Caco-2 (cell line): ENCODE measurements around the gene RAB36. TPM values are rescaled to one million over a fixed set of nuclear protein-coding genes. Genes with fewer than 3 reads are reported as not detected.

ENCODE experiments used
- BruUV-seq: library from RNA; stranded (reverse); fragments of 400-500 nt; replicated peaks from 2 replicates; lab custom pipeline; 2021; lab: Mats Ljungman, UMichigan
- CTCF ChIA-PET: fragments of 300-600 bp; sonication (Branson Sonifier 250); formaldehyde crosslinking; loops from one replicate; lab custom pipeline; 2022; ENCODE audit warnings: antibody characterized with exemption; lab: Charles Lee
- POLR2A ChIA-PET: fragments of 300-600 bp; sonication (Branson Sonifier 250); formaldehyde crosslinking; loops from one replicate; lab custom pipeline; 2022; ENCODE audit warnings: antibody characterized with exemption; lab: Charles Lee
- DNase-seq, 2 experiments: peaks; one replicate each; pipeline versions ENCODE4 v3.0.0 to v3.0.0-alpha.2; 2020 to 2022
- H3K27me3 ChIP-seq: replicated peaks from 2 replicates; pipeline ENCODE4 v1.6.0; 2011; ENCODE audit warnings: low read length; ENCODE audit not compliant: control insufficient read depth, insufficient read depth
- H3K36me3 ChIP-seq: 2 replicates; pipeline ENCODE4 v1.5.1; 2011; ENCODE audit warnings: low read length; ENCODE audit not compliant: control insufficient read depth, insufficient read depth
- H3K4me1 ChIP-seq: fragments of 250-450 bp; sonication (Bioruptor Pico); 2 replicates; pipeline ENCODE4 v1.5.1; 2020; ENCODE audit warnings: mild to moderate bottlenecking
- H3K4me3 ChIP-seq: 2 replicates; pipeline ENCODE4 v1.5.1; 2011; ENCODE audit warnings: low read depth, mild to moderate bottlenecking, control low read depth, low read length
- H3K9me3 ChIP-seq: fragments of 250-450 bp; sonication (Bioruptor Pico); 2 replicates; pipeline ENCODE4 v1.5.1; 2020; ENCODE audit warnings: mild to moderate bottlenecking, moderate library complexity
- H3K27ac Mint-ChIP-seq: one replicate; pipeline ENCODE4 v1.8.0; 2022; ENCODE audit warnings: mixed read lengths; ENCODE audit not compliant: unreplicated experiment
- H3K27me3 Mint-ChIP-seq: one replicate; pipeline ENCODE4 v1.8.0; 2022; ENCODE audit warnings: mixed read lengths; ENCODE audit not compliant: insufficient read depth, unreplicated experiment
- H3K36me3 Mint-ChIP-seq: one replicate; pipeline ENCODE4 v1.8.0; 2022; ENCODE audit warnings: mild to moderate bottlenecking, mixed read lengths; ENCODE audit not compliant: insufficient read depth, unreplicated experiment
- H3K4me1 Mint-ChIP-seq: one replicate; pipeline ENCODE4 v1.8.0; 2022; ENCODE audit warnings: low read depth, mixed read lengths; ENCODE audit not compliant: unreplicated experiment
- H3K4me3 Mint-ChIP-seq: one replicate; pipeline ENCODE4 v1.8.0; 2022; ENCODE audit warnings: mild to moderate bottlenecking, moderate library complexity, mixed read lengths; ENCODE audit not compliant: unreplicated experiment
- H3K9me3 Mint-ChIP-seq: one replicate; pipeline ENCODE4 v1.8.0; 2022; ENCODE audit warnings: mixed read lengths; ENCODE audit not compliant: unreplicated experiment
- intact Hi-C: fragments of 100-400 bp; cut with micrococcal nuclease; formaldehyde crosslinking; loops from one replicate; pipeline ENCODE4 v1.10.0; 2022; ENCODE audit not compliant: unreplicated experiment
- total RNA-seq: library from RNA; stranded (reverse); gene quantifications from 2 replicates; pipeline ENCODE4 v1.2.3, GENCODE V29; 2022
- TF ChIP-seq, protein P1 (sequence below), 2 experiments: fragments of 200-600 bp in 1 of 2; IDR thresholded peaks; 1 replicate in 1 of 2; 2 replicates in 1 of 2; pipeline versions ENCODE4 v1.5.1 to v1.8.0; 2011 to 2022; ENCODE audit warnings: antibody characterized with exemption in 1 of 2, control low read depth in 1 of 2, inconsistent platforms in 1 of 2, low read depth in 1 of 2, low read length in 1 of 2, mild to moderate bottlenecking in 1 of 2, moderate library complexity in 1 of 2; ENCODE audit not compliant: insufficient read depth in 1 of 2, severe bottlenecking in 1 of 2, unreplicated experiment in 1 of 2

The RAB36 gene
- total RNA-seq, 1 experiment from 2014 or later = 0.52 TPM

DNA sequence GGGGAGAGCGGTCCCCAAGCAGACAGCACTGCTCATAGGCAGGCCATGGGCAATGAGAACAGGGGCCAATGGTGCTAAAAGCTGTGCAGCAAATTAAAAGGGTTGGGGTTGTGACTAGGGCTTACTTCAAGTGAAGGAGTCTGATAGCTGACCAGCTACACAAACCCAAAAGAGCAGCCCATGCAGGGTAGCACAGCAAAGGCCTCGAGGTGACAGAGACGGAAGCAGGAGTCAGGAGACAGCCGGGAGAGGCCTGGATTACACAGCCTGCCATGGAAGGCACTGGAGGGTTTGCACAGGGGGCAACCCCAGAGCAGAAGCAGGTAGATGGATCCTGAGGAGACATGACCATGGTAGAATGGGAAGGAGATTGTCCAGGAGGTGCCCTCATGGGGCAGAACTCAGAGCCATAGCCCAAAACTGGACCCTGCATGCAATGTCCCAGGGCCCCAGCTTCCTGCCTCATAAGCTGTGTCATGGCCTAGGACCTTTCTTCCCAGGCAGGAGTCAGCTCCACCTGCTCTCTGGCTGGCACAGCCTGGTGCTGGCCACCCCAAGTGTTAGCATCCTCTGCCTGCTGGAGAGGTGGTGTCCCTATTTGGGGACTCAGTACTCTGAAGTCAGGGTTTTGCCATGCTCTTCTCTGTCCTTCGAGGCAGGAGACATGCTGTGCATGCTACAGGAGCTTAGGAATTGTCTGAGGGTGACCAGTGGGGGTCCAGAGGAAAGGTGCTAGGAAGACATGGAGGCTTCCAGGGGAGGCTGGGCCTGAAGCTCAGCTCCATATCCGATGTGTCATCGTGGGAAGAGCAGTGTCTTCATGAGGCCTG, 36.8 kb upstream of the RAB36 start:
- DNase-seq = no peak
- ChIA-PET POLR2A (interaction anchor here (0.6 kb wide), 1 partner anchor 13 kb away, joined by 3 read pairs; no protein-coding TSS in a partner anchor), CTCF (no interaction called here)
- Histone ChIP-seq H3K9me3 (no peaks in the 10 kb centered on the region), H3K27me3 (no peaks in the 10 kb centered on the region), H3K4me3 (no peak overlapping the region), H3K36me3 (no peaks in the 10 kb centered on the region), H3K4me1 (no peaks in the 10 kb centered on the region)
- Mint-ChIP-seq H3K36me3 (no peaks in the 10 kb centered on the region), H3K4me3 (no peak overlapping the region), H3K9me3 (no peaks in the 10 kb centered on the region), H3K27ac (no peak overlapping the region), H3K4me1 (no peaks in the 10 kb centered on the region), H3K27me3 (no peaks in the 10 kb centered on the region)
- intact Hi-C loops = loop anchor here (10.0 kb wide), 1 partner anchor 264 kb away; no protein-coding TSS in a partner anchor
- BruUV-seq = no TSS peak
- TF ChIP-seq, protein P1, sequence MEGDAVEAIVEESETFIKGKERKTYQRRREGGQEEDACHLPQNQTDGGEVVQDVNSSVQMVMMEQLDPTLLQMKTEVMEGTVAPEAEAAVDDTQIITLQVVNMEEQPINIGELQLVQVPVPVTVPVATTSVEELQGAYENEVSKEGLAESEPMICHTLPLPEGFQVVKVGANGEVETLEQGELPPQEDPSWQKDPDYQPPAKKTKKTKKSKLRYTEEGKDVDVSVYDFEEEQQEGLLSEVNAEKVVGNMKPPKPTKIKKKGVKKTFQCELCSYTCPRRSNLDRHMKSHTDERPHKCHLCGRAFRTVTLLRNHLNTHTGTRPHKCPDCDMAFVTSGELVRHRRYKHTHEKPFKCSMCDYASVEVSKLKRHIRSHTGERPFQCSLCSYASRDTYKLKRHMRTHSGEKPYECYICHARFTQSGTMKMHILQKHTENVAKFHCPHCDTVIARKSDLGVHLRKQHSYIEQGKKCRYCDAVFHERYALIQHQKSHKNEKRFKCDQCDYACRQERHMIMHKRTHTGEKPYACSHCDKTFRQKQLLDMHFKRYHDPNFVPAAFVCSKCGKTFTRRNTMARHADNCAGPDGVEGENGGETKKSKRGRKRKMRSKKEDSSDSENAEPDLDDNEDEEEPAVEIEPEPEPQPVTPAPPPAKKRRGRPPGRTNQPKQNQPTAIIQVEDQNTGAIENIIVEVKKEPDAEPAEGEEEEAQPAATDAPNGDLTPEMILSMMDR (IDR thresholded peaks at IDR 0.05; ENCODE audit: insufficient read depth in 1 of 2, low read depth in 1 of 2, low read length in 1 of 2, severe bottlenecking in 1 of 2, unreplicated experiment in 1 of 2) = no peak

DNA sequence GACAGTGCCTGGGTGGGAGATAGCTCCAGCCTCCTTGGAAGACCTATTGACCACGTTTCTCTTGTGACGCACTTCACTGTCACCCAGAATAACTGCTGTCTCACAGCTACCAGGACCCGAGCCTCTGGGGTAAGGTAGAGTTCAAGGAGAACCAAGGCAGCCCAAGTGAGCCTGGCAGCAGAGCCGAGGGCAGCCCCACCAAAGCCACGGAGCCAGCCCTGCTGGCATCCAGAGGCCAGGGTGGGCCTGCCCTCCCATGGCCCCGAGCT, 36.3 kb upstream of the RAB36 start:
- H3K27me3 ChIP-seq = no peaks in the 10 kb centered on the region
- TF ChIP-seq, protein P1 (IDR thresholded peaks at IDR 0.05; ENCODE audit: insufficient read depth in 1 of 2, low read depth in 1 of 2, low read length in 1 of 2, severe bottlenecking in 1 of 2, unreplicated experiment in 1 of 2) = no peak
- DNase-seq = no peak
- H3K4me1 ChIP-seq = no peaks in the 10 kb centered on the region
- no peaks in the 10 kb centered on the region for H3K9me3 Mint-ChIP-seq
- H3K9me3 ChIP-seq = no peaks in the 10 kb centered on the region
- BruUV-seq = no TSS peak
- no peaks in the 10 kb centered on the region for H3K36me3 Mint-ChIP-seq
- no peaks in the 10 kb centered on the region for H3K36me3 ChIP-seq
- ChIA-PET CTCF (no interaction called here), POLR2A (interaction anchor here (0.6 kb wide), 1 partner anchor 13 kb away, joined by 3 read pairs; no protein-coding TSS in a partner anchor)
- no peaks in the 10 kb centered on the region for H3K4me1 Mint-ChIP-seq
- H3K4me3 Mint-ChIP-seq = no peak overlapping the region
- intact Hi-C loops = loop anchor here (10.0 kb wide), 1 partner anchor 264 kb away; no protein-coding TSS in a partner anchor
- no peaks in the 10 kb centered on the region for H3K27me3 Mint-ChIP-seq
- no peak overlapping the region for H3K27ac Mint-ChIP-seq
- no peak overlapping the region for H3K4me3 ChIP-seq

DNA sequence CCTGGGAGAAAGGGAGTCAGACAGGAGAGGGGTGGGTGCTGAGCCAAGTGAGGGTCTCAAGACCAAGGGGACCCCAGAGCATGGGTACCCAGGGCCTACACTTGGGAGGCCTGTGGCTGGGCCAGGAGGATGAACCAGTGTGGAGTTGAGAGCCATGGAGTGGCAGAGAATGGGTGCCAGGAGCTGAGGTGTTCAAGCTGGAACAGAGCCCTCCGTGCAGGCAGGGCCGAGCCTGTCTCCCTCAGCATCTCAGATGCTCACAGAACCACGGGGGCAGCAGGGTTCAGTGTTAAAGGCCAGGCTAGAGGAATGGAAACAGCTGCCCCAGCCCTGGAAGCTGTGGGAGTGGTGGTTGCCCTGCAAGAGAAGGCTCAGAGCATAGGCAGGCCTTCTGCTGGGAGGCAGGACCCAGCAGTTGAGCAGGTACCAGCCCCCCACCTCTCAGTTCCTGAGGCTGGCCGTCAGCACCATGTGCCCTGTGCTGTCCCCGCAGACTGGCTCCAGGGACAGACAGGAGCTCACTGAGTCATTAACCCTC, 35.8 kb upstream of the RAB36 start:
- H3K27me3 ChIP-seq = no peaks in the 10 kb centered on the region
- Mint-ChIP-seq H3K4me3 (no peak overlapping the region), H3K36me3 (no peaks in the 10 kb centered on the region), H3K9me3 (no peaks in the 10 kb centered on the region), H3K4me1 (no peaks in the 10 kb centered on the region), H3K27ac (no peak overlapping the region), H3K27me3 (no peaks in the 10 kb centered on the region)
- TF ChIP-seq, protein P1 (IDR thresholded peaks at IDR 0.05; ENCODE audit: insufficient read depth in 1 of 2, low read depth in 1 of 2, low read length in 1 of 2, severe bottlenecking in 1 of 2, unreplicated experiment in 1 of 2) = no peak
- POLR2A ChIA-PET = no interaction called here
- no peak overlapping the region for H3K4me3 ChIP-seq
- no peaks in the 10 kb centered on the region for H3K9me3 ChIP-seq
- CTCF ChIA-PET = no interaction called here
- no peaks in the 10 kb centered on the region for H3K4me1 ChIP-seq
- no peaks in the 10 kb centered on the region for H3K36me3 ChIP-seq
- no TSS peak for BruUV-seq
- intact Hi-C loops = loop anchor here (10.0 kb wide), 1 partner anchor 265 kb away; no protein-coding TSS in a partner anchor
- DNase-seq = no peak
